ENCODE data around the gene CFAP53.
A peak's percentile ranks its signal among the peaks of the same experiment; 100 is the strongest.
"Not testable (repeated sequence)": the region's sequence is repeated elsewhere in the genome, so short reads cannot be mapped to it uniquely, and the experiment has no call there.

The CFAP53 gene, protein sequence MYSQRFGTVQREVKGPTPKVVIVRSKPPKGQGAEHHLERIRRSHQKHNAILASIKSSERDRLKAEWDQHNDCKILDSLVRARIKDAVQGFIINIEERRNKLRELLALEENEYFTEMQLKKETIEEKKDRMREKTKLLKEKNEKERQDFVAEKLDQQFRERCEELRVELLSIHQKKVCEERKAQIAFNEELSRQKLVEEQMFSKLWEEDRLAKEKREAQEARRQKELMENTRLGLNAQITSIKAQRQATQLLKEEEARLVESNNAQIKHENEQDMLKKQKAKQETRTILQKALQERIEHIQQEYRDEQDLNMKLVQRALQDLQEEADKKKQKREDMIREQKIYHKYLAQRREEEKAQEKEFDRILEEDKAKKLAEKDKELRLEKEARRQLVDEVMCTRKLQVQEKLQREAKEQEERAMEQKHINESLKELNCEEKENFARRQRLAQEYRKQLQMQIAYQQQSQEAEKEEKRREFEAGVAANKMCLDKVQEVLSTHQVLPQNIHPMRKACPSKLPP

DNA sequence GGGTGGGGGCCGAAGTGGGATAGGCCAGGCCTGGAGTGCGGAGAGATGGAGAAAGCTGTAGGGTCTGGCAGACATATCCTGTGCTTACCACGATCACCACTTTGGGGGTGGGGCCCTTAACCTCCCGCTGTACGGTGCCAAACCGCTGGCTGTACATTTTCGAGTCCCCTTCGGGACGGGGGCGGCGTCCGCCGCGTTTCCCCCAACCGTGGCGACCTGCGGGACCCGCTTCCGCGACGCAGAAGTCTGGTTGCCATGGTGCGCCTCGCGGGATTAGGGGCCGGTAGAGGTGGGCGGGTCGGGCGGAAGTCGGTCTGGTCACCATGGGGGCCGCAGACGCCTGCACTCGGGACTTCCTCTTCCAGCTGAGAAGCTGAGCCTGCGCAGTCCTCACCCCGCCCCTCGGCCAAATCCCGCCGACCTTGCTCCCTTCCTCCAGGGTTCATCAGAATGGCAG lies at the start of gene CFAP53:
Gene CFAP53, minus strand, starts transcription at position 248 of the 457 bp plus-strand sequence. Its CDS starts 91 bp downstream, at position 157.
- DNase-seq = peak; percentile 28 to 93 (median 80)

DNA sequence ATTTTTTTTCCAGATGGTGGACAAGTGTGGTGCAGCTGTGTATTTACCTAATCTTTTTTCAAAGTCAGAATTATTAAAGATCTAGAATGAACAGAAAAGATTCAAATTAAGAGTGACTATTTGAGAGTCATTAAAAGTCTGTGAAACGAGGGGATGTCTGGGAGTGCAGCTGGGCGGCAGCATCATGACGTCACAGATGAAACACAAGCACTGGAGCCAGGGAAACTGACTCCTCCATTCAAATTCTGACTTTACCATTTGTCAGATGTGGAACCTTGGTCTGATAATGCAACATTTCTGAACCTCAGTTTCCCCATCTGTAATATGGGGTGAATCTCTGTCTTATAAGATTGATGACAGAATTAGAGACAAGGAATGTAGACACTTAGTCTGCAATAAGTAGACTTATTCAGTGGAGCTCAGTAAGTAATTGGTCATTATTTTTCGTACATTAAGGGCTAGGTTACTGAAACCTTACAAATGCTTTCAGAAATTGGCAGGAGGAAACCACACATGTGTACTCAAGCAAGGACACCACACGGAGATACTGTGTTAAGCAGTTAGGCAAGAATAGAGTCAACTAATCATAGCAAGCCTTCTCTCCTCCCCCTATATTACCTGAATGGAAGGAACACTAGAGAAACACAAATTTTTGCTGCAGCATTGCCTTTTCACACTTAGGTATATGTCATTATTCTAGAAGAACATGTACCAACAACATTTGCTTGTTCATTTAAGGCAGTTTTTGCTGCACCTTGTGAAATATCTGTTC lies 49.0 kb upstream of the CFAP53 start:
- no peak for DNase-seq

DNA sequence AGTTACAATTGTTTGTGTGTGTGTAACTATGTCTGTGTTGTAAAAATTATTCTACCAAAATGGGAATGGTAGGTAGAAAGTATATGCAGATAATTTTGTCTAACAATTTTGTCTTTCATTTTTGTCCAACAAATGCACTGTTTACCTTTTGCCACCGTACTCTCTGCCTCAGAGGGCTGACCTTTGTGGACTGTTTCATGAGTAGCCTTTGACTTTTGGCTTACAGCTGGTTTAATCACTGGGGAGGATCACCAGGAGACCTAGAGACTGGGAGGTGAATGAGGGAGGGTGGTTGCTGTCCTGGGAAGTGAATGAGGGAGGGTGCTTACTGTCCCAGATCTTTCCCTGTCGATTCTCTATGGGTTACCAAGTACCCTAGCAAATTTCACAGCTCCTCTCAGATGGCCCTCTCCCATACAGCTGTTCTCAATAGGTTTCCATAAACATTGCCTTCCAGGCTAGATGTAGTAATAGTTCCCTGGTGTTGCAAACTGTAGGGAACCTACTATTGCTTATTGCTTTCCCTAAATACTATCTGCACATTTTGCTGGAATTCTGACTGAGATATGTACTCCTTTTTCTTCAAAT lies 47.7 kb upstream of the CFAP53 start:
- DNase-seq = no peak

DNA sequence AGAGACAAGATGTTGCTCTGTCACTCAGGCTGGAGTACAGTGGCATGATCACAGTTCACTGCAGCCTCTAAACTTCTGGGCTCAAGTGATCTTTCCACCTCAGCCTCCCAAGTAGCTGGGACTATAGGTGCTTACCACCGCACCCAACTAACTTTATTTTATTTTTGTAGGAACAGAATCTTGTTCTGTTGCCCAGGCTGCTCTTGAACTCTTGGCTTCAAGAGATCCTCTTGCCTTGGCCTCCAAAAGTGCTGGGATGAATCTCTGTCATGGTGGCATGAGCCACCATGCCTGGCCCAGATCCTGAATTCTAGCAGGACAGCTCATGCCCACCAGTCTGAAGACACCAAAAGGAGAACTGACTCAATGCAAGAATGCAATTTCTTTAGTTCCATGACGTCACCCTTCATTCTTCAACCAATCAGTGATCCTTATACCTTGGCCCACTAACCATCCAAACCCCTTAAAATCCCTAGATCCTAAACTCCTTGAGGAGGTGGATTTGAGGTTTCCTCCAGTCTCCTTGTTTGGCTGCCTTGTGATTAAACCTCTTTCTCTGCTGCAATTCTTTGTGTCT lies 46.8 kb upstream of the CFAP53 start:
- DNase-seq = no peak

DNA sequence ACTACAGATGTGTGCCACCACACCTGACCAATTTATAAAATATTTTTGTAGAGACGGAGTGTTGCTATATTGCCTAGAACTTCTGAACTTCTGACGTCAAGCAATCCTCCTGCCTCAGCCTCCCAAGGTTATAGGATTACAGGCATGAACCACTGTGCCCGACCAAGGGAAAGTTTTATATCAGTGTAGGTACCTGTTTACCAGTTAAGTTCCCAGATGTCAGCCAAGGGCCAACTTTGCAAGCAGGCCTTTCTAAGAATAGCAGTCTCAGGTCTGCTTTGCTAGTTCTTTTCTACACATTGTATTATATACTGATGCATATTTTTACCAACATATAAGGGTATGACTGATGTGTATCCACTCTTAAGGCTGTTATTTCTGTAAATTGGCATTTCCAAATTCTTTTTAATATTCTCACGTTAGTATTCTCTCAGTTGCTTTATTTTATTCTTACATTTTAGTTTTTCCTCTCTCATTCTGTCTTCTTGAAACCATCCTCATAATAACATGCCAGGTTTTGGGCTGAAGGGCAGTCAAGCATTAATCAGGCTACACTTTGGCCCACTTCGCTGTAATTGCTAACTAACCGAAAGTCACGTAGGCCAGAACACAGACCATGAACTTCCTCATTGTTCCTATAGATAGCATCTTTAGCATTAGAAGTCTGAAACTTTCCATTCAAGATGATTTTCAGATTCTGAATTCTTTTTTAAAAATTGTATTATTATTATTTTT lies 46.2 kb upstream of the CFAP53 start:
- no peak for DNase-seq

DNA sequence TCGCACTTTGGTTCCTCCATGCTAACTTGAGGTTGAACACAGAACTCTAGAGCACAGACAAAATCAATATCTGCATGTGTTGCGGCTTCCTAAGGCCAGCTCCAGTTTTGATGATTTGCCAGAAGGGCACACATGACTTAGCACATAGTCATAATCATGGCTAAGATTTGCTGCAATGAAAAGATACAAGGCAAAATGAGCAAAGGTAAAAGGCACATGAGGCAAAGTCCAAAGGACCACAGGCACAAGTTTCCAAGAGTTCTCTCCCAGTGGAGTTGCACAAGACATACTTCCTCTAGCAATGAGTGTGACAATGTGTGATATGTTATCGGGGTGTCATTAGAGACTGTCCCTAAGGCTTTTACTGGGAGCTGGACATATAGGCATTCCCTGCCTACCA lies 45.4 kb upstream of the CFAP53 start:
- no peak for DNase-seq

DNA sequence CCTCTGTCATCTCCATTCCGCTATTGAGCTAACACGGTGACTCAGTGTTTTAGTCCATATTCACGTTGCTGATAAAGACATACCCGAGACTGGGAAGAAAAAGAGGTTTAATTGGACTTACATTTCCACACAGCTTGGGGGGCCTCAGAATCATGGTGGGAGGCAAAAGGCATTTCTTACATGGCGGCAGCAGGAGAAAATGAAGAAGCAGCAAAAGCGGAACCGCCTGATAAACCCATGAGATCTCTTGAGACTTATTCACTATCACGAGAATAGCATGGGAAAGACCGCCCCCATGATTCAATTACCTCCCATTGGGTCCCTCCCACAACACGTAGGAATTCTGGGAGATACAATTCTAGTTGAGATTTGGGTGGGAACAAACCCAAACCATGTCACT lies 43.8 kb upstream of the CFAP53 start:
- no peak for DNase-seq

DNA sequence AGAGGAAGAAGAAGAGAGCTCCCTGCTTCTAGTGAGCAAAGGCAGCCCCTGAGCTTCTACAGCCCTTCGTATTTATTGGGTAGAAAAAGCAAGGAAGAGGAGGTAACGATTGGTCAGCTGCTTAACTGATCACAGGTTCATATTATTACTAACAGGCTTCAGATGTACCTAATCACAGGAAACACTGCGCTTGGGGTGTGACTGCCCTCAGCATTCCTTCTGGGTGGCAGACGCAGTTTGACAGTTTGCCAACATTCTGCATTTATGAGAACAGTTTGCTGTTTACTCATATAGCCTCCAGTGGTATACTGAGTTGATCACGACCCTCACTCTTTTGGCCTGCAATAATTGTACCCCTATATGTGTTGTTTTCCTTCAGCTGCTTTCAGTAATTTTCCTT lies 42.6 kb upstream of the CFAP53 start:
- DNase-seq = not testable (repeated sequence)

DNA sequence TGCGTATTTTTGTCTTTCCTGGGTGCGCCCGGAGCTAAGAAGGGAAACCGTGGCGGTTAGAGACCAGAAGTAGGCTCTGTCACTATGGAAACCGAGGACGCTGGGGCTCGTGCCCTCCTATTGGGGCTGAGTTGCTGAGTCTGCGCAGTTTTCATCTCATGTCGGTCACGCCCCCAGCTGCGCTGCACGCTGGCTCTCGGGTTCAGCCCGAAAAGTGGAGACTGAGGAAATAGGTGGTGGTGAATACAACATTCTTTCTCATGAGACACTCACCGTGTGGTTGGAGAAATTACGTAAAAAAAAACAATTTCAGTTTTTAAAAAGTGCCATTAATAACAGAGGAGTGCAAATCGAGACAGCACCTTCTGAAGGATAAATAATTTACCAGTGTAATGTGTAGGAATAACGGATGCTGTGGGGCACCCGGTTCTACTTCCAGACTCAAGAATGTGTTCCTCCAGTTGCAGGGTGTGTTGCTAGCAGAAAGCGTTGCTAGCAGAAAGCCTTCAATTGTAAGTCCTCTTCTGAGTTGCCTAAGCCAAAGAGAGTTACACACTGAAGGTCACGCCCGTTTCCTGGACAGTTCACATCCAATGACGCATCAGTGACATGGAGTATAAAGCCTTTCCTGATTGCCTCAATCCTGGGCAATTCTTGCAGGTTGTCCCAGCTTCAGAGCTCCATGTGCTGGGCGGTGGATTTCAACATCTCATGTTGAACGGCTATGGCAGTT lies 41.6 kb upstream of the CFAP53 start:
- peak in 57 of 58 donors; percentile 18 to 91 (median 73) for DNase-seq

DNA sequence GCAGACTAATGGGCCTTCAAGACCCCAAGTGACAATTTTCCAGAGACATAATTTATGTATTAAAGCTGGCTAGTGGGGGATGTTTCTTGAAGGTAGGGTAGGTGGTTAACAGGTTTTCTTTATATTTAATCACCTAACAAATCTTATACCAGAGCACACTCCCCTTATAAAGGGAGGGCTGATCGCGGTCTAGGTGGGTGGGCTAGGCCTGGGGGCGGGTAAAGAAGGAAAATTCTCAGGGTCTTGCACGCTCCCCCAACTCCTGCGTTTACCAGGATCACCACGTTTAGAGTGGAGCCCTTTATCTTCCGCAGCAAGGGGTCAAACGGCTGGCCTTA lies 41.1 kb upstream of the CFAP53 start:
- DNase-seq = no peak

DNA sequence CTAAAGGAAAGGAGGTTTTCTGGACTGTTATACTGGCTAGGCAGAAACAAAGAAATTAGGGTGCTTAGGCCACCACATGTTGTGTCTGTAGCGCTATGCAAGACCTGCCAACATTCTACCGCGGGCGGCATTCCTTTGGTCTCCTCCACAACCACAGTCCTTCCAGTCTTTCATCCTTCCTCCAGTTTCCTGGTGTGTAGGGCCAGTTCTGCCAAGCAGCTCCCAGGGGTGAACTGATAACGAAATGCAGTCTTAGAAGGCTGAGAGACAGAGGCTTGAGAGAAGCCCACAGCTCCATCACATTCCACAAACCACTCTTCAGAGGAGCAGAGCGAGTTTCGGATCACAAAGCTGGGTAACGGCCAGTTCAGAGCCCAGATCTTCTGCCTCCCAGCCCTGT lies 40.6 kb upstream of the CFAP53 start:
- DNase-seq = no peak

DNA sequence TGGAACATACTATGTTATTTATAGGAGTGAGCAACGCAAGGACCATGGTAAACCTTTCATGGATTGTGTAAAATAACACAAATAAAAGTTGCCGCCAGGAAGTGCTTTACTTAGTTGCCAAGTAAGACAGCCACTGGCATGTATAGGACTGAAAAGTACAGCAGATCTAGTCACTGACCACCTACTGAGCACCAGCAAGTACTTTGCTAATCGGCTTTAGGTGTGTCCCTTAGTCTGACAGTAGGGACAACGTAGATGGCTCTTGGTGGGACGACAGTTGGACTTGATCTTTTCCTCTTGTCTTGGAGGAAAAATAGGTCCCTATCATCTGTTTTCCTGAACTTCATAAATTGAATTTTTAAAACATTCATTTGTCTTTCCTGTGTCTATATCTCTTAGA lies 34.8 kb upstream of the CFAP53 start:
- no peak for DNase-seq

DNA sequence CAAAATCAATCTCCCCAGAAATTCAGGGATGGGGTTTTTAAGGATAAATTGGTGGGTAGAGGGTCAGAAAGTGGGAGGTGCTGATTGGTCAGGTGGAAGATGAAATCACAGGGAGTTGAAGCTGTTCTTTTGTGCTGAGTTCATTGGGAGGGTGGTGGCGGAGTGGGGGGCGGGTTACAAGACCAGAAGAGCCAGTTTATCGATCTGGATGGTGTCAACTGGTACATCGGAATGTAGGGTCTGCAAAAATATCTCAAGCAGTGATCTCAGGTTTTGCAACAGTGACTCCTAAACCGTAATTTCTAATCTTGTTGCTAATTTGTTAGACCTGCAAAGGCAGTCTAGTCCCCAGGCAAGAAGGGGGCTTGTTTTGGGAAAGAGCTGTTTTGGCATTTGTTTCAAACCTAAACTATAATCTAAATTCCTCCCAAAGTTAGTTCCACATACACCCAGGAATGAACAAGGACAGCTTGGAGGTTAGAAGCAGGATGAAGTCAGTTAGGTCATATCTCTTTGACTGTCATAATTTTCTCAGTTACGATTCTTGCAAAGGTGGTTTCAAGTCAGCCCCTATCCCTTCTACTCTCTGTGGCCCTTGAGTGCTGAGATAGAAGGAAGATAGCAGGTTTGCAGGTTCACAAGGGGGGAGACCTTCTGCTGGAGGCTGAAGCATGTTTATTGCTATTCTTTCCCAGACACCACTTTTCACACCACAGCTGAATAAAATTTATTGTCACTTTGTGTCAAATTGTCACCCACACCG lies 33.5 kb upstream of the CFAP53 start:
- no peak for DNase-seq

DNA sequence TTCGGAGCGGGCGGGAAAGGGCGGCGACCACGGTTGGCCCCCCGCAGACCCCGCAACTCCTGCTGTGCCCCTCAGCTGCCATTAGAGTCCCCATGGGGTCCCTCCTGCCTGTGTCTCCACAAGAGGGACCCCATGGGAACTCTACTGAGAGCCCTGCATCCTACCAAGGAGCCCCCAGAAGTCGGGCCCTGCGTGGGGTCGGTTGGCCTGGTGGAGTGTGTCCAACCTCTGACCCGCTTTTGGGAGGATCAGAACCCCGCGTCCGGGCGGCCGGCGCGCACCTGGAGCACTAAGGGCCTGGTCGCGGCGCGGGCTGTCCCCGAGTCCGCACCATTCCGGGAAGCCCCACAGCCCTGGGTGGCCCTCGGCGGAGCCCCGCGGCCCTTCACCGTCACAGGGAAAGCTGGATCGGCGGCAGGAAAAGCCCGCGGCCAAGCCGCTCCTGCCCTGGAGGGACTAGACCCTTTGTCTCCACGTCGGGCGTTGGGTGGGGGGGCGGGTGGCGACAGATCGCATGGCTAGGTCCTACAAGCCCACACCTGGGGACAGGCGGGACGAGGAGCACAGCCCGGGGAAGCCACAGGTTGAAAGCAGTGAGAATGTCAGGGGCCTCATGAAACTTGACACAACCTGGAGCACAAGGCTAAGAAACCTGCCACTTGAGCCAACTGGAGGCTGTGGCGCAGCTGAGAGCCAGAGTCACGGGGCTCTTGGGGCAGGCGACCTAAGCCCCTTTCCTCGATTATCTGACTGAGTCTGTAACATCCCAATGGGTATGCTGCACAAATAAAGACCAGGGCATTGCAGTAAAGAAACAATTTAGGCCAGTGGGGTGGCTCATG lies 32.4 kb upstream of the CFAP53 start:
- no peak for DNase-seq

DNA sequence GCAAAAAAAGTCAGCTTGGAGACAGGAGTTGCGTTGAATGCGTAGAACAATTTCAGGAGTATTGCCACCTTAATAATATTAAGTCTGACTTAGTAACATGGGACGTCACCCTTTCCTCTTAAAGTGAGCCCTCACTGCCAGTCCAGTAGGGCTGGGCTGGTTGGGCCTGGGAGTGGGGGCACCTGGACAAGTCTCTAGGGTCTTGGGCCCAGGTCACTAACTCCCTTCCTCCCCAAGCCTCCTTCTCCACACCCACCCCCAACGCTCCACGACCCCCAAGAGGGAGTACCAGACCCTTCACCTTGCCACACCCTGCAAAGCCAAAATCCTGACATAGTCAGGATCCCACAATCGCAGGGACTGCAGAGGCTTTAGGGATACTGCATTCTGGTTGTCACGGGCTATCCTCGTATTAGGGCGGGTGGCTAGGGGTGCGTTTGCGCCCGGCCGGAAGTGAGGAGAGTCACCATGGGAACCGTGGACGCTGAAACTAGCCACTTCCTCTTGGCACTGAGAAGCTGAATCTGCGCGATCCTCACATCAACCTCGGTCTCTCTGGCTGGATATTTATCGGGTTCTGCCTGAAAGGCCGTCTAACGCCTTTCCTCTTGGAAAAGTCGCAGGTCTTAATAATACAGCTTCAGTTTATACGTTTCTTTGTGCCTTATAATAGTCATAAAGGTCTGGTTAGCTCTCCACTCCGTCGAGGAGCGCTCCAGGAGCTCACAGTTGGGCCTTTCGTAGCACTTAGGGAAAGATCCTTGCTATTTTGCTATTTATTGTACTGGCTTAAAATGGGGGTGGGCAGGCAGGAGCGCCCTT lies 31.5 kb upstream of the CFAP53 start:
- peak in 51 of 58 donors; percentile 14 to 84 (median 52) for DNase-seq

DNA sequence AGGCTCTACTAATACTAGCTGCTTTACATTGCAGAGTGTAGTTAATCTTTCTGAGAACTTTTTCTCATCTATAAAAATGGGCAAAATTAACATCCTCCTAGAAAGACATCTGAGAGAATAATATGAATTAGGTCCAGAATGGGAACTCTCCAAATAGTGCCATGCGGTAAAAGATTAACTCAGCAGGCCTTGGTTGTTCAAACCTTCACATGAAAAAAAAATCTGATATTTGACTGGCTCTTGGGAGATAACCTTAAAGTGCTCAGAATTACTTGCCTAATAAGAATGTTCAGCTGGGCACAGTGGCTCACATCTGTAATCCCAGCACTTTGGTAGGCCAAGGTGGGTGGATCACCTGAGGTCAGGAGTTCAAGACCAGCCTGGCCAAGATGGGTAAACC lies 26.7 kb upstream of the CFAP53 start:
- no peak for DNase-seq

DNA sequence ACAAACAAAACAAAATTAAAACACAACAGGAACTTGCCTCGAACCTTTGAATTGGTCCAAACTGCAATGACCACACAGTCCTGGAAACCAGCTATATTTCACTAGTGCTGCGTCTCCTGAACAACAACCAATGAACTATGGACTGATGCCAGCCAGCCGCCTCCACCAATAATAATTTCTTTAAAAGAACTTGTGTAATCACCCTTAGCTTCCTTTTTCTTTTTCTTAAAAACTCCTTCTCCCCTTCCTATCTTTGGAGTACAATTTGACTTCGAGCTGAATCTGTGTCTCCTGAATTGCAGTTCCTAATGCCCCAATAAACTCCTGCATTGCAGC lies 22.8 kb upstream of the CFAP53 start:
- no peak for DNase-seq

Measured in anterior cingulate cortex (tissue), 58 donors.